ENCODE results near the gene NBPF4.

The NBPF4 gene

DNA sequence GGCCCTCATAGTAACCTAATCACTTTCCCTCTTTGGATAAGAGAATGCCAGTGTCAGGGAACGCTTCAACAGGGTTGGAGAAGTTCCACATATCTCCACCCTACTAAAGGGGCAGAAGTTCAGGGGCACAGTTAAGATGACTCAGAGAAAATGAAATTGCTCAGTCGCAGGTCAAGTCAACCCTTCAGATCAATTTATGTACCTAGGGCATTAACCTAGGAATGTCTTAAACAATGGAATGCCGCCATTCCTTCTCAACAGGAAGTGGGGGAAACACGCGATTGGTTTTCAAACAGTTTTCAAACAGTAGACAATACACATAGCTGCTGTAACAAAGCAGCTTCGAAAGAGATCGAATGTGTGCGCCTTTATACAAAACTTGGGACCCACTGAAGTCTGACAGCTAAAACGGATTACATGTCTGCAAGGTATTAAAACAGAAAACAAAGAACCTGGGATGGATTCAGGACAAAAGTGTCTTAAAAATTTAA, 44.6 kb downstream of the NBPF4 start:
- Histone ChIP-seq H3K9me3 (ENCODE audit: insufficient read depth, low read length) (no peaks in the 10 kb centered on the region), H3K27me3 (ENCODE audit: insufficient read depth, insufficient read length) (no peaks in the 10 kb centered on the region), H3K4me3 (ENCODE audit: insufficient read length, low read depth) (peak overlapping the region; percentile 98), H3K36me3 (ENCODE audit: insufficient read depth, insufficient read length, low read length) (peaks cover 43% of the 10 kb centered on the region), H3K4me1 (ENCODE audit: insufficient read depth, insufficient read length) (no peaks in the 10 kb centered on the region), H3K9ac (ENCODE audit: insufficient read length, low read depth) (peak overlapping the region; percentile 98)
- TF ChIP-seq YY1 (IDR thresholded peaks at IDR 0.05; ENCODE audit: insufficient read depth, insufficient read length) (no peak), ZNF274 (IDR thresholded peaks at IDR 0.05; ENCODE audit: low read depth, low read length) (no peak), SUZ12 (IDR thresholded peaks at IDR 0.05; ENCODE audit: extremely low read depth, insufficient read depth, insufficient read length) (no peak)
- DNase-seq (ENCODE audit: low read depth, low spot score), result peak; percentile 33

DNA sequence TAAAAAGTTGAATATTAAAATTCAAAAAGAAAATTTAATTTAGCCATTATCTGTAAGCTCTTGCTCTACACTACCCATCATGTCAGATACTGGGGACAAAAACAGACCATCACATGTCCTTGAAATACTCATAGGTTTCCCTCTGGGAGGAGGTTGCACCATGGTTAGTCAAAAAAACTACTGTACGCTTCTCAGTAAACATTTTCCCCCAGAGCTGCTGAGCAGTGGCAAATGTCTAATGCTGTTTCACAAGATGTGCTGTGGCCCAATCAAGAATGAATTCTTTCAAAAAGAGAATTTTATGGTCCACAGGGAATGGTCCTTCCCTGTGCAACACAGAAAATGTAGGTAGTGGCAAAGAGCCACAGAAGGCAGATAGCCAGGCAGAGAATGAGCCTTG, 49.8 kb downstream of the NBPF4 start:
- H3K9ac ChIP-seq (ENCODE audit: insufficient read length, low read depth), result no peak overlapping the region
- H3K4me1 ChIP-seq (ENCODE audit: insufficient read depth, insufficient read length), result no peaks in the 10 kb centered on the region
- H3K9me3 ChIP-seq (ENCODE audit: insufficient read depth, low read length), result no peaks in the 10 kb centered on the region
- no peak overlapping the region for H3K4me3 ChIP-seq (ENCODE audit: insufficient read length, low read depth)
- TF ChIP-seq SUZ12 (IDR thresholded peaks at IDR 0.05; ENCODE audit: extremely low read depth, insufficient read depth, insufficient read length) (no peak), ZNF274 (IDR thresholded peaks at IDR 0.05; ENCODE audit: low read depth, low read length) (no peak), YY1 (IDR thresholded peaks at IDR 0.05; ENCODE audit: insufficient read depth, insufficient read length) (no peak)
- peaks cover 53% of the 10 kb centered on the region for H3K36me3 ChIP-seq (ENCODE audit: insufficient read depth, insufficient read length, low read length)
- DNase-seq (ENCODE audit: low read depth, low spot score), result no peak
- no peaks in the 10 kb centered on the region for H3K27me3 ChIP-seq (ENCODE audit: insufficient read depth, insufficient read length)

DNA sequence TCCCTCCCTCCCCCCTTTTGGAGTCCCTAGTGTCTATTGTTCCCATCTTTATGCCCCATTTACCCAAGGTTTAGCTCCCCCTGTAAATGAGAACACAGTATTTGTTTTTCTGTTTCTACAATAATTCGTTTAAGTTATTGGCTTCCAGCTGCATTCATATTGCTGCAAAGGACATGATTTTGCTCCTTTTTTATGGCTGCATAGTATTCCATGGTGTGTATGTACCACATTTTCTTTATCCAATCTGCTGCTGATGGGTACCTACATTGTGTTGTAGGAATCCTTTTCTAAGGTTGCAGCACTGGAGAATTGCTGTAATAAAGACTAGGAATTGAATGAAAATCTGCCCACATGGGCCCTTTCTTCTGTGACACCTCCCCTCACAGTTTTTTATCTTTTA, 50.5 kb downstream of the NBPF4 start:
- no peaks in the 10 kb centered on the region for H3K27me3 ChIP-seq (ENCODE audit: insufficient read depth, insufficient read length)
- no peaks in the 10 kb centered on the region for H3K4me1 ChIP-seq (ENCODE audit: insufficient read depth, insufficient read length)
- no peak overlapping the region for H3K4me3 ChIP-seq (ENCODE audit: insufficient read length, low read depth)
- H3K9ac ChIP-seq (ENCODE audit: insufficient read length, low read depth), result no peak overlapping the region
- TF ChIP-seq ZNF274 (IDR thresholded peaks at IDR 0.05; ENCODE audit: low read depth, low read length) (no peak), YY1 (IDR thresholded peaks at IDR 0.05; ENCODE audit: insufficient read depth, insufficient read length) (no peak), SUZ12 (IDR thresholded peaks at IDR 0.05; ENCODE audit: extremely low read depth, insufficient read depth, insufficient read length) (no peak)
- H3K36me3 ChIP-seq (ENCODE audit: insufficient read depth, insufficient read length, low read length), result peaks cover 55% of the 10 kb centered on the region
- DNase-seq (ENCODE audit: low read depth, low spot score), result no peak
- no peaks in the 10 kb centered on the region for H3K9me3 ChIP-seq (ENCODE audit: insufficient read depth, low read length)

DNA sequence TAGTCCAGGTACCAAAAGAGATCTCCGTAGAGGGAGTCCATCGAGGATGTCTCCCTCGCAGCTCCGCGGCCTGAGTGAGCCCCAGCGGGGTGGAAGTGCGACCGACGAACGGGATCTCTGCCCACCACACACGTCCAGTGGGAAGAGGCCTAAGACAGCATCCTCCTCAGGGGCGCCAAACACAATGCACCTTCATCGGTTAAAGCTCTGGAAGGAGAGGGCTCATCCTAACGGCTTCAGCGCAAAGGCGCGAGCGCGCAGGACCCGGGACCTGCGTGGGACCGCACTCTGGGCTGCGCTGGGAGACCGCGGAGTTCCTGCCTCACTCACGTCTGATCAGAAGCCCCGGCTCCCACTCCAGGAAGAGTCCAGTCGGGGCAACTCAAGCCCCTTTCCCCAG, 51.3 kb downstream of the NBPF4 start:
- H3K4me3 ChIP-seq (ENCODE audit: insufficient read length, low read depth), result no peak overlapping the region
- peaks cover 51% of the 10 kb centered on the region for H3K36me3 ChIP-seq (ENCODE audit: insufficient read depth, insufficient read length, low read length)
- DNase-seq (ENCODE audit: low read depth, low spot score), result no peak
- H3K4me1 ChIP-seq (ENCODE audit: insufficient read depth, insufficient read length), result no peaks in the 10 kb centered on the region
- TF ChIP-seq YY1 (IDR thresholded peaks at IDR 0.05; ENCODE audit: insufficient read depth, insufficient read length) (no peak), ZNF274 (IDR thresholded peaks at IDR 0.05; ENCODE audit: low read depth, low read length) (no peak)
- H3K9ac ChIP-seq (ENCODE audit: insufficient read length, low read depth), result no peak overlapping the region
- H3K9me3 ChIP-seq (ENCODE audit: insufficient read depth, low read length), result no peaks in the 10 kb centered on the region
- H3K27me3 ChIP-seq (ENCODE audit: insufficient read depth, insufficient read length), result no peaks in the 10 kb centered on the region

DNA sequence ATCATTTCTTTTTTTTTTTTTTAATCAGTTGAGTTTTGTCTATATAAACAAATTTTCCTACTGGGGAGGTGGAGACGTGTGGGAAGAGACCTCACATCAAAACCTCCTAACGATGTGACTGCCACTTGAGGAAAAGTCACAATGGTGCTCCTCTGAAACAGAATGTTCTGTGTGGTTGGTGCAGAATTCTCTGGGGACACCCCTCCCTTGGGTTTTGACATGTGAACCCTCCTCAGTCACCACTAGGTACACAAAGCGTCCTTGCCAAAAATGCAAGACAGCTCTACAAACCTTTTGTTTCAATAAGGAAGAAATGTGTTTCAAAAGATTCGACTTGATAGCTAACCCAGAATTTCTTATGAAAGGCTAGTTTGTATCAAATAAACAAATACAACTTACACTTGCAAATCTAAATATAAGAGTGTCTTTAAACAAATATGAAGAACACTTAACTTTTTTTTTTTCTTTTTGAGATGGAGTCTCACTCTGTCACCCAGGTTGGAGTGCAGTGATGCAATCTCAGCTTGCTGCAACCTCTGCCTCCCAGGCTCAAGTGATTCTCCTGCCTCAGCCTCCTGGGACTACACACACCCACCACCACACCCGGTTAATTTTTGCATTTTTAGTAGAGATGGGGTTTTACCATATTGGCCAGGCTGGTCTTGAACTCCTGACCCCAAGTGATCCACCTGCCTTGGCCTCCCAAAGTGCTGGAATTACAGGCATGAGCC, 53.0 kb downstream of the NBPF4 start:
- H3K4me1 ChIP-seq (ENCODE audit: insufficient read depth, insufficient read length), result no peaks in the 10 kb centered on the region
- H3K36me3 ChIP-seq (ENCODE audit: insufficient read depth, insufficient read length, low read length), result peaks cover 36% of the 10 kb centered on the region
- no peak overlapping the region for H3K9ac ChIP-seq (ENCODE audit: insufficient read length, low read depth)
- no peak for DNase-seq (ENCODE audit: low read depth, low spot score)
- no peak for TF ChIP-seq ZNF274 (IDR thresholded peaks at IDR 0.05; ENCODE audit: low read depth, low read length)
- TF ChIP-seq YY1 (IDR thresholded peaks at IDR 0.05; ENCODE audit: insufficient read depth, insufficient read length), result no peak
- no peak for TF ChIP-seq SUZ12 (IDR thresholded peaks at IDR 0.05; ENCODE audit: extremely low read depth, insufficient read depth, insufficient read length)
- H3K9me3 ChIP-seq (ENCODE audit: insufficient read depth, low read length), result no peaks in the 10 kb centered on the region
- no peak overlapping the region for H3K4me3 ChIP-seq (ENCODE audit: insufficient read length, low read depth)
- no peaks in the 10 kb centered on the region for H3K27me3 ChIP-seq (ENCODE audit: insufficient read depth, insufficient read length)

DNA sequence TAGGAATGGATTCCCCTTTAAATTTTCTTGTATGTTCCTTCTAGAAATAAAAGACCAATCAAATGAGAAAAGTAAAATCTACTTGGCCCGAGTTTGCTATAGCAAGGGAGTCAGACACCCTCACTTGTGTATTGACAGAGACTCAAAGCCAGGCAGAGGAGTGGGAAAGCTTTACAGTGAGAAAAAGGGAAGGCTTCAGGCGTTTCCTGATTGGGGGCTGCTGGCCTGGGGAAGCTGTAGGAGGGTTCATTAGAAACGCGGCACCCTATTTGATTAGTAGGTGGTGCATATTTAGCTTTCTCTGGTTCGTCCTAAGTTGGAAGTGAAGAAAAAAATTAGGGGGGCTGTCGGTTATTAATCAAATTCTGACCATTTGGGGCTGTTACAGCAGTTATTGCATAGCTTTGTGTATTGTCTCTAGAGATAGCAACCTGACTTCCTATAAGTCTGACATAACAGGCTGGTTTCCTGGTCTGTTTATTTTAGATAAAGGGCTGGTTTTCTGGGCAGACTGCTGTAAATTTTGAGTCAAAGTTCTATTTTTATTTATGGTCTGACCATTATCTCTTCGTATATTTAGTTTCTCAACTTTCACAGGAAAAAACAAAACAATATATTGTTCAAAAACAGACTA, 53.8 kb downstream of the NBPF4 start:
- H3K9ac ChIP-seq (ENCODE audit: insufficient read length, low read depth), result no peak overlapping the region
- H3K27me3 ChIP-seq (ENCODE audit: insufficient read depth, insufficient read length), result no peaks in the 10 kb centered on the region
- H3K36me3 ChIP-seq (ENCODE audit: insufficient read depth, insufficient read length, low read length), result peaks cover 36% of the 10 kb centered on the region
- H3K9me3 ChIP-seq (ENCODE audit: insufficient read depth, low read length), result no peaks in the 10 kb centered on the region
- H3K4me3 ChIP-seq (ENCODE audit: insufficient read length, low read depth), result no peak overlapping the region
- no peaks in the 10 kb centered on the region for H3K4me1 ChIP-seq (ENCODE audit: insufficient read depth, insufficient read length)
- no peak for TF ChIP-seq SUZ12 (IDR thresholded peaks at IDR 0.05; ENCODE audit: extremely low read depth, insufficient read depth, insufficient read length)
- TF ChIP-seq ZNF274 (IDR thresholded peaks at IDR 0.05; ENCODE audit: low read depth, low read length), result no peak
- TF ChIP-seq YY1 (IDR thresholded peaks at IDR 0.05; ENCODE audit: insufficient read depth, insufficient read length), result no peak
- no peak for DNase-seq (ENCODE audit: low read depth, low spot score)

DNA sequence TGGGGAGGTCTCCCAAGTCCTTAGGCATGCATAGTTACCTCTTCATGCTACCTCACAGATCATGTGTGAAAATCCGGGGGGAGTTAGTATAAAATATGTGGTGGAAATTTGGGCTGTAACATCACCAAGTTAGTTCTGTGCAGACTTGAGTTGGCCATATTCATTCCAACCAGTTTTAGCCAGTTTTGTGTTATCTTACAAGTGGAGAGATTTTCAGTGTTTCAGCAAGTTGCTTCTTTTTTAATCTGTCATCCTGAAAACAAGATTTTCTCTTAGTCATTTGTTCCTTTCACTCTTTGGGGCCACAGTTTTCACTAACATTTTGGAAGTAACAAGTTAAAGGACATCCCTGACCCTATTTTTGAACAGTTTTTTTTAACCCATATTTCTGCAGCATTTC, 55.1 kb downstream of the NBPF4 start:
- Histone ChIP-seq H3K9ac (ENCODE audit: insufficient read length, low read depth) (no peak overlapping the region), H3K9me3 (ENCODE audit: insufficient read depth, low read length) (no peaks in the 10 kb centered on the region), H3K27me3 (ENCODE audit: insufficient read depth, insufficient read length) (no peaks in the 10 kb centered on the region), H3K4me1 (ENCODE audit: insufficient read depth, insufficient read length) (no peaks in the 10 kb centered on the region), H3K36me3 (ENCODE audit: insufficient read depth, insufficient read length, low read length) (peaks cover 41% of the 10 kb centered on the region), H3K4me3 (ENCODE audit: insufficient read length, low read depth) (no peak overlapping the region)
- DNase-seq (ENCODE audit: low read depth, low spot score), result no peak
- TF ChIP-seq SUZ12 (IDR thresholded peaks at IDR 0.05; ENCODE audit: extremely low read depth, insufficient read depth, insufficient read length) (no peak), ZNF274 (IDR thresholded peaks at IDR 0.05; ENCODE audit: low read depth, low read length) (no peak), YY1 (IDR thresholded peaks at IDR 0.05; ENCODE audit: insufficient read depth, insufficient read length) (no peak)

All from NT2/D1 (cell line).